Measurements from ENCODE around the gene PARP11.

PARP11 gene

GRCh38 chr12:3827301-3828000 lies 45.7 kb downstream of the PARP11 start:
- DNase-seq (ENCODE audit: low read depth in 3 of 3) = no peak

- no peak for DNase-seq (ENCODE audit: low read depth in 3 of 3)
These were observed 51.8 kb downstream of the PARP11 start for GRCh38 chr12:3821441-3821840.

DNA sequence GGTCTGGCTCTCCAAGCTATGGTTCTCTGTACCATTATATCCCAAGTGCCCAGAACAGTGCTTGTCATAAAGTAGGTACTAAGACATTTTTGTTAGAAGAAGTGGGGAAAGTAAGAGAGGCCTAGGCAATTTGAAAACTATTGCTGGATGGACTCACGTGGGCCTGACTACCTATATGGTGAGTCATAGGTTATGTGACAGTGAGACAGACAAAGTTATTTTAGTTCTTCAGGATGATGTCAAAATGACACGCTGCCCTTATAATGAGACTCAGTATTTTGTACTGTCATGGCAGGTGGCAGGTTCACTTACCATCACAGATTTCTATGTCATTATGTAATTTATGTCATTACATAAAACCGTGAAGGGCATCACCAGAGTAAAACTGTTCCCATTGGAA lies 53.1 kb downstream of the PARP11 start:
- no peak for DNase-seq (ENCODE audit: low read depth in 3 of 3)

DNA sequence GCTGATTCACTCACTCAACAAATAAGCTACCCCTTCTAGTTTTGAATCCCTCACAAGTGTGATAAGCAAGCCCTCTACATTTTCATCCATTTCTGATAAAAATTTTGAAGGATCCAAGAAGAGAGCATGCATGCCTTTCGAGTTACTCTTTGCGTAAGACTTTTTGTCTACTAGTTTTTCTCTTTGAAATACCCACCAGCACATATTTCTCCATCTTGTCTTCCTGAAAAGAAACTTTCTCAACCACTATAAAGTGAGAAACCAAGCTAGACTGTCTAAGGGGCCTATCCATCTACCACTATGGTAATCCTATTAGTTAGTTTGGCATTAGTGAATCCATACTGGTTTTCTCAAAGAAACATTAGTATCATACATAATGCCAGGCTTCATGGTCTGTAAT lies 56.9 kb downstream of the PARP11 start:
- DNase-seq (ENCODE audit: low read depth in 3 of 3) = no peak

- no peak for DNase-seq (ENCODE audit: low read depth in 3 of 3)
These were observed 58.0 kb downstream of the PARP11 start for GRCh38 chr12:3815094-3815766.

DNA sequence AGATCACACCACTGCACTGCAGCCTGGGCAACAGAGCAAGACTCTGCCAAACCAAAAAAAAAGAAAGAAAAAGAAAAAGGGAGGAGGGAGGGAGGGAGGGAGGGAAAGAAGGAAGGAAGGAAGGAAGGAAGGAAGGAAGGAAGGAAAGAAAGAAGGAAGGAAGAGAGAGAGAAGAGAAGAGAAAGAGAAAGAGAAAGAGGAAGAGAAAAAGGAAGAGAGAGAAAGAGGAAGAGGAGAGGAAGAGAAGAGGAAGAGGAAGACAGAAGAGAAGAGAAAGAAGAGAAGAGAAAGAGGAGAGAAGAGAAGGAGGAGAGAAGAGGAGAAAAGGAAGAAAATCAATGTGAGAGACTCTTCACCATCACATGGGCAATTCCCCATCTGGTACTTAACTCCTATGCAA lies 62.7 kb downstream of the PARP11 start:
- no peak for DNase-seq (ENCODE audit: low read depth in 3 of 3)

- DNase-seq (ENCODE audit: low read depth in 3 of 3) = no peak
These were observed 63.2 kb downstream of the PARP11 start for GRCh38 chr12:3810016-3810370.

GRCh38 chr12:3809357-3810015 lies 63.7 kb downstream of the PARP11 start:
- no peak for DNase-seq (ENCODE audit: low read depth in 3 of 3)

DNA sequence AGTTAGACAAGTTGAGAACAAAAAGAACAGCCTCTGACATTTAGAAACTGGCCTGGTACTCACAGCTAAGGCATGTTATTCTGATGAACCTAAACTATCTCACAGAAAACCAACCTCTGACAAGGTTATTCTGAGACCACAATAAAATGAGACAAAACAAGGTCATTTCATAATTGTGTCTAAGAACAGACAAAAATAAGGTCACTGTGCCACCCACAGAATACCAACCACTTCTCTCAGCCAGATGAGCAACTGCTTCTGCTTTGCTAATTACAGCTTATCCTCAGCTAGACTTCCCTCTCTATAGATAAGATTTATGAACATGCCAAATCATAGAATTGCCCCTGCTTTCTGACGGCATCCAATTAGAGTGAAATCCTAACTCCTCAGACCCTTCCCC lies 68.1 kb downstream of the PARP11 start:
- DNase-seq (ENCODE audit: low read depth in 3 of 3) = no peak

- DNase-seq (ENCODE audit: low read depth in 3 of 3) = peak; percentile 47 to 60 (median 54)
These were observed 69.2 kb downstream of the PARP11 start for GRCh38 chr12:3803865-3804472.

DNA sequence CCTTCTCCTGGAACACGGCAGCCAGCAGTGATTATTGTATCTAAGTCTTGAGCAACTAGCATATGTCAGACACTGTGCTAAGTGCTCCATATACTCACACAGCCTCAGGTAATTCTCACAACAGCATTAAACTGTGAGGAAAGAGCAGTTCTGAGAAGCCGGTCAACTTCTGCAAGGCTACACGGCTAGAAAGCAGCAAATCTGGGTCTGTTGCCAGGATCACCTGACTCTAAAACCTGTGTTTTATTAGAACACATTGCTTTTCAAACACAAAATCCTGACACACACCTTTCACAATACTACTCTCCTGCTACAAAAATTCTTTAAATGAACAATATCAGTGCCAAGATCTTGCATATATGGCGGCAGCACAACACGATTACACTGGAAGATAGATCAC lies 70.5 kb downstream of the PARP11 start:
- DNase-seq (ENCODE audit: low read depth in 3 of 3) = no peak

DNA sequence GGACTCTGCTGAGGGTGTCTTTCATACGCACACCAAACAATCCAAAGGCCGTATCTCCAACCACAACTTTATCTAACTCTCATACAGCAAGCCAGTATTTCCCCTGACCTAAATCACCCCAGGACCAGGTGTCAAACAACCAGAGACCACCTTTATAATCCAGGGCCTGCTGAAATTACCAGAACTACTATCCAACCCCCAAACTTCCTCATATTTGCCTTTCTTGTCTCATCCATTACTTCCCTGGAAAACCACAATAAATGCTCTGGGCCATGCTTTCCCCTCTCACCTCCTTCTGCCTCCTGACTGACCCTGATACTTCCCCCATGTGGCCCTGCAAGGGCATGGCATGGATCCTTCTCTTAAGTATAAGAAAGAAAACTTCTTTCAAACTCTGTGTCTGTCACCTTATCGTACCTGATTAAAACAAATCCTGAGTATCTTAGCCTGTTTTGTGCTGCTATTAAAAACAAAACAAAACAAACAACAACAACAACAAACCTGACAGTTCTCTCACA lies 75.6 kb downstream of the PARP11 start:
- no peak for DNase-seq (ENCODE audit: low read depth in 3 of 3)

GRCh38 chr12:3795492-3796133 lies 77.6 kb downstream of the PARP11 start:
- no peak for DNase-seq (ENCODE audit: low read depth in 3 of 3)

- DNase-seq (ENCODE audit: low read depth in 3 of 3) = no peak
These were observed 78.1 kb downstream of the PARP11 start for GRCh38 chr12:3795066-3795465.

DNA sequence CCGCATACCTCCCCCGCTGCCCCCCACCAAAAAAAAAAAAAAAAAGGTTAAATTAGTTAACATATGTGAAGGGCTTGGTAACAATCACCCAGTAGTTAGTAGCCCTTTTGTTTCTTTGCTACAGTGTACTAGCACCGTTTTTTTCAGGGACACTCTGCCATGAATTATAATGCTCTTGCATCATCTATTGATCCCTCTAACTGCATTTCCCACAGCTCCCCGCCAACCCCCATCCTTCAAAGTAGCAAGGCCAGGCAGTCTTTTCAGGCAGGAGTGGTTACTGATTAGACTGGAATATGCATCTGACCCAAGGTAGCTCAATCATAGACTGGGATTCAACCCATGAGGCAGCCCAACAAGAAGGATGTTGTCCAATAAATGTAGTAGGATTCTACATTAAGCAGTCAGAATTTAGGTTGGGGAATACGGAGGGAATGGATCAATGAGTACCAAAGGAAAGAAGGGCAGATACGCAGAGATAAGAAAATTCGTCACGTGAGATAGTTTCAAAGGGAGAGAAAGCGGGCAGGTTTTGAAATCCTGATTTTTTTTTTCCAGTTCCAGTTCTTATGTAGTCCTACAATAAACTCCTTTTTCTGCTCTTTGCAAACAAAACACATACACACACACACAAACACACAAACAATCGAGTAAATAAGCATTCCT lies 80.4 kb downstream of the PARP11 start:
- no peak for DNase-seq (ENCODE audit: low read depth in 3 of 3)

DNA sequence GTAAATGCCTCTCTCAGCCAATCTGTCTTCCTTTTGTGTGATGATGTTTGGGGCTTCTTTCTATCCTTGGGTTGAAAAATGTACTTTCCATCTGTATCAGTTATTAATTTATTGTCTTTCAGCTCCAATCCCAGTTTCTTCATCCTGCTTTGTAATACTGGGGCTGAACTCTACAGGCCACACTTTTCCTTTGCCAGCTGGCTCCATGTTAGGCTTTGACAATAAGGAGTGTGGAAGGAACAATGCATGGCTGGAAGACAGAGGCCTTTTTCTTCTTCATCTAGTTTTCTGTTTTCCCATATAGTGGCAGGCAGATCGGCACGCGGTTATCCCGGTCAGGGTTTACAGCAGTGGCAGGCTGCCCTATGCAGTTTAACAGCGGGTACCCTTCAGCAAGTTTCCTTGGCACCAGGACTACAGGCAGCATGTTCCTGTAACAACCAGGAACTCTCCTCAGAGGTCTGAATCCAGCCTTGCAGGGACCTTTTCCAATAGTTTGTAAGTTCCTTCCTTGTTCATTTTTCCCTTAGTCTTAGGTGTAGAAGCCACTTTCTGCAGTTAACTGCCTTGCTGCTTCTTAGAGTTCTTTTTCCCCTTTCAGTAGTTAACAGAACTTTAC lies 81.8 kb downstream of the PARP11 start:
- no peak for DNase-seq (ENCODE audit: low read depth in 3 of 3)

- no peak for DNase-seq (ENCODE audit: low read depth in 3 of 3)
These were observed 82.6 kb downstream of the PARP11 start for GRCh38 chr12:3790642-3791041.

GRCh38 chr12:3789838-3790237 lies 83.4 kb downstream of the PARP11 start:
- DNase-seq (ENCODE audit: low read depth in 3 of 3) = no peak

DNA sequence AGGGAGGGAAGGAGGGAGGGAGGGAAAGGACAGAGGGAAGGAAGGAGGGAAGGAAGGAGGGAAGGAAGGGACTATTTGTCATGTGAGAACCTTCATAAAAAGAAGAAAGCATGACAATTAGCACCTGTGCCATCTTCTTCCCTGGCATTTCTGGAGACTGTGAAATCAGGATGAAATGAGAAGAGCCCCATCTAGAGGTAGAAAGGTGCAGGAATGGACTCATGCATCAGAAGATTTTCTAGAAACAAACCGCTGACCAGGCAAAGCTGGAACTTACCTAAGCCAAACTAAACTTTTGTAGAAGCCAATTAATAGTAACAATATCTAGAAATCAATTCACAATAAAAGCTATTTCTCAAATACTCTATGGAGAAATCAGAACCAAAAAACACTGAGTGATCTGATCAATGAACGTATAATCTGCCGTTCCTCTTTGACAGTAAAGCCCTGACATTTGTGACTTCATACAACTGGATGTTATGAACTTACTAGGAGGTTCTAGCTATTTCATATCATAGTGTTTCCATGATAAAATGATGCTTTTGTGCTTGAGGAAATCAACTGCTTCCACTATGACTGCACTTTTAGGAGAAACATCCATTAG lies 95.9 kb downstream of the PARP11 start:
- no peak for DNase-seq (ENCODE audit: low read depth in 3 of 3)

DNA sequence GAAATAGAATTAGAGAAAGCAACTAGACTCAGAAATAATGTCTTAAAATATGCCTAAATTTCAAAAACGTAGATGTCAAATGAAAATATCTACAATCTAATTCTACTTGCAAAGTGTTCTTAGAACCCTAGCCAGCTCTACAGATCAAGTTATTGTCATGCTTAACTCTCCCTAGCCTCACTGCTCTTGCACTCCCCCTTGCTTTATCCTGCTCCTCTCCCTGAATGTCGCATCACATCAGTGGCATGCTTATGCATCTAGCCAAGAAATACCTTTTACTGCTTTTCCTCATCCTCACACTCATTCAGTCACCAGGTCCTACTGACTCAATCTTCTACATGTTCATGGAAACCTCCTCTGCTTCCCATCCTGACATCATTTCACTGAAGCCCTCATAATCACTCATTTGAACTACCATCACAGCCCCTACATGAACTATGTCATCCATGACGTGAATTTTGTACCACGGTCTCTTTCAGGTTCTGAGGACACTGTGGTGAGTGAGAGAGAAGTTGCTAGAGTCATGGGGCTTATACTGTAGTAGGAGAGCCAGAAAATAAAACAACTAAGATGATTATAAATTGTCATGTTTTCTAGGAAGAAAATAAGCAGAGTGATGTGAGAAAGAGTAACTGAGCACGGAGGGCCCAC lies 97.7 kb downstream of the PARP11 start:
- DNase-seq (ENCODE audit: low read depth in 3 of 3) = no peak
